ENCODE data around the gene CLEC4G.
"Not testable (repeated sequence)": the region's sequence is repeated elsewhere in the genome, so short reads cannot be mapped to it uniquely, and the experiment has no call there.

Gene CLEC4G

DNA sequence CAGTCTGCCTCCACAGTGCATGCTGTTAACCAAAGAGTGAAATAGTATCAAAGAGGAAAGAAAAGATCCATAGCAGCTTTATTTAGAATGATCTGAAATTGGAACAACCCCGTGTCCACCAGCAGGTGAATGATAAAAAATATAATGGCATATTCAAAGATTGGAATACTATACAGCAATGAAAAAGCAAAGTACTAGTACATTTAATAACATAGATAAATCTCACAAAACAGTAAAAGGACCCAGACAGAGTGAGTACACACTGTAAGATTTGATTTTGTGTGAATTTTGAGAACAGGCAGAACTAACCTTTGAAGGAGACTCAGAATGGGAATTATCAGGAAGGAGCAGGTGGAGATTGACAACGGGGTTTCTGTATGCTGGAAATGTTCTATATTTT is 16.3 kb upstream of the CLEC4G start:
- CTCF ChIA-PET: interaction anchor here (0.9 to 1.9 kb wide), 3 partner anchors 13 to 53 kb away, joined by 3 to 7 read pairs (median 4); partner anchors contain the start of gene CLEC4M
- no peak overlapping the region for H3K4me3 ChIP-seq (ENCODE audit: control insufficient read depth in 1 of 7, extremely low read depth in 1 of 7, insufficient read depth in 4 of 7, low read depth in 2 of 7, low read length in 6 of 7)
- no peak overlapping the region for H3K27ac ChIP-seq (ENCODE audit: insufficient read depth in 1 of 2, low read depth in 1 of 2, low read length in 2 of 2, poor library complexity in 1 of 2, severe bottlenecking in 2 of 2)
- no peaks in the 10 kb centered on the region for H3K36me3 ChIP-seq (ENCODE audit: control insufficient read depth in 4 of 4, insufficient read depth in 4 of 4, low read length in 3 of 4)
- DNase-seq: no peak
- peaks cover 0 to 2% (median 0%) of the 10 kb centered on the region in 5 experiments for H3K27me3 ChIP-seq (replicated peaks in 2 of 5; ENCODE audit: control insufficient read depth in 4 of 5, insufficient read depth in 5 of 5, low read length in 4 of 5)
- POLR2A ChIA-PET: no interaction called here
- WGBS (ENCODE audit: insufficient coverage): no CpG with 5 or more reads among the region's 2 CpGs
- no peaks in the 10 kb centered on the region for H3K4me1 ChIP-seq (ENCODE audit: control extremely low read depth in 1 of 4, control insufficient read depth in 4 of 4, insufficient read depth in 4 of 4, low read length in 3 of 4)
- no peaks in the 10 kb centered on the region for H3K9me3 ChIP-seq (ENCODE audit: control extremely low read depth in 1 of 5, control insufficient read depth in 4 of 5, insufficient read depth in 2 of 5, low read depth in 1 of 5, low read length in 4 of 5)

DNA sequence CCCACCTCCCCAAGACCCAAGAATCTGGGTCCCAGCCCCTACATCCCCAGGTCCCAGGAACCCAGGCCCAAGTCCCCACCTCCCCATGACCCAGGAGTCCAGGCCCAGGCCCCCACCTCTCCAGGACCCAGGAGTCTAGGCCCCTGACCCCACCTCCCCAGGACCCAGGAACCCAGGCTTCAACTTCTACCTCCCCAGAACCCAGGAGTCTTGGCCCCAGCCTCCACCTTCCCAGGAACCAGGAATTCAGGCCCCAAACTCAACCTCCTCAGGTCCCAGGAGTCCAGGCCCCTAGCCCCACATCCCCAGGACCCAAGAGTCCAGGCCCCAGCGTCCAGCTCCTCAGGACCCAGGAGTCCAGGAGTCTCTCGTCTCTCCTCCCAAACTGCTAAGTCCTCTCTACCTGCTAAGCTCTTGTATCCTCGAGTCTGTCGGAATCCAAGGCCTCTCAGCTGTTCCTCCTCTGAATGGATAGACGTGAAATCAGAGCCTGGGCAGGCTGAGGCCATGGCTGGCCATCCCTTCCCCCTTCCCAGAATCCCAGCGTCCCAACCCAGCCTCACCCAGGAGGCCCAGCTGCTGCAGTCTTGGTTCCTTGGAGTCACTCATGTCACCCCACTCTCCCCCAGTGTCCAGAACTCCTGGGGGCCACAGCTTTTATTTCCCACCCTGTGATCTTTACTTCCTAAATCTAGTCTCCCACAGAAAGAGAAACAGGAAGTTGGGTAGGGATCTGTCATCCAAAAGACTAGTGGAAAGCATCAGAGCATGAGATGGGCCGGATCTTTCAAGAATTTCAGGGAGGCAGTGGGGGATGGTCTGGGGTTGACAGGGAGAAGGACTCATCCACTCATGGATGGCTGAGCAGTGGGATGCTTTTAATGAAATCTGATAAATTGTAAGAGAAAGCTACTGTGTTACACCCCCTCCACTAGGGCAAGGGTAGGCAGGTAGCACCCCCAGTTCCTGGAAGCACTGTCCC is 15.3 kb upstream of the CLEC4G start, which contains the start of gene CD209:
CD209 (minus strand) TSS at position 632 of the 982 bp plus-strand sequence; CDS start at position 609, 23 bp downstream.
- Histone ChIP-seq H3K27me3 (replicated peaks in 2 of 5; ENCODE audit: control insufficient read depth in 4 of 5, insufficient read depth in 5 of 5, low read length in 4 of 5) (peaks cover 0 to 4% (median 2%) of the 10 kb centered on the region in 5 experiments), H3K36me3 (ENCODE audit: control insufficient read depth in 4 of 4, insufficient read depth in 4 of 4, low read length in 3 of 4) (no peaks in the 10 kb centered on the region), H3K4me1 (ENCODE audit: control extremely low read depth in 1 of 4, control insufficient read depth in 4 of 4, insufficient read depth in 4 of 4, low read length in 3 of 4) (no peaks in the 10 kb centered on the region), H3K9me3 (ENCODE audit: control extremely low read depth in 1 of 5, control insufficient read depth in 4 of 5, insufficient read depth in 2 of 5, low read depth in 1 of 5, low read length in 4 of 5) (no peaks in the 10 kb centered on the region), H3K4me3 (ENCODE audit: control insufficient read depth in 1 of 7, extremely low read depth in 1 of 7, insufficient read depth in 4 of 7, low read depth in 2 of 7, low read length in 6 of 7) (no peak within 1 kb of the TSS), H3K27ac (ENCODE audit: insufficient read depth in 1 of 2, low read depth in 1 of 2, low read length in 2 of 2, poor library complexity in 1 of 2, severe bottlenecking in 2 of 2) (no peak within 1 kb of the TSS)
- DNase-seq: no peak
- POLR2A ChIA-PET: interaction anchor here (0.6 kb wide), 1 partner anchor 31 kb away, joined by 9 read pairs; no protein-coding TSS in a partner anchor
- 92% methylated on average over 7 of the region's 7 CpGs for WGBS (ENCODE audit: insufficient coverage)
- CTCF ChIA-PET: interaction anchor here (0.9 to 1.9 kb wide), 3 partner anchors 12 to 54 kb away, joined by 3 to 7 read pairs (median 4); partner anchors contain the start of gene CLEC4M

DNA sequence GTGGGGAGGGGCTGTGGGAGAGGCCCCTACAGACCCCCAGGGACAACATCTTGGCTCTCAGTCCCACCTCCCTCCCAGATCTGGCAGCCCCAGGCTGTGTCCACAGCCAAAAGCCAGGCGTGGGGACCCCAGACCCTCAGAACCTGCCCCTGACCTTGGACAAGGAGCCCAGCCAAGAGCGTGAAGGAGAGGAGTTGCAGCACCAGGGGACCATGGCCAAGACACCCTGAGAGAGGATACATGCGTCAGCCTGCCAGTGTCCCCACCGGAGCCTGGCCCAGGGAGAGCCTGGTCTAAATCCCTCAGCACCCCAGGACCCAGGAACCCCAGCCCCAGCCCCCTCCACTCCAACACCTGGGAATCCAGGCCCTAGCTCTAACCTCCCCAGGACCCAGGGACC is 14.4 kb upstream of the CLEC4G start:
- CTCF ChIA-PET; POLR2A ChIA-PET; DNase-seq; H3K27ac ChIP-seq (ENCODE audit: insufficient read depth in 1 of 2, low read depth in 1 of 2, low read length in 2 of 2, poor library complexity in 1 of 2, severe bottlenecking in 2 of 2); H3K4me1 ChIP-seq (ENCODE audit: control extremely low read depth in 1 of 4, control insufficient read depth in 4 of 4, insufficient read depth in 4 of 4, low read length in 3 of 4); H3K4me3 ChIP-seq (ENCODE audit: control insufficient read depth in 1 of 7, extremely low read depth in 1 of 7, insufficient read depth in 4 of 7, low read depth in 2 of 7, low read length in 6 of 7); H3K9me3 ChIP-seq (ENCODE audit: control extremely low read depth in 1 of 5, control insufficient read depth in 4 of 5, insufficient read depth in 2 of 5, low read depth in 1 of 5, low read length in 4 of 5); H3K36me3 ChIP-seq (ENCODE audit: control insufficient read depth in 4 of 4, insufficient read depth in 4 of 4, low read length in 3 of 4); H3K27me3 ChIP-seq (replicated peaks in 2 of 5; ENCODE audit: control insufficient read depth in 4 of 5, insufficient read depth in 5 of 5, low read length in 4 of 5): not testable (repeated sequence)
- WGBS (ENCODE audit: insufficient coverage): 94% methylated on average over 3 of the region's 4 CpGs

DNA sequence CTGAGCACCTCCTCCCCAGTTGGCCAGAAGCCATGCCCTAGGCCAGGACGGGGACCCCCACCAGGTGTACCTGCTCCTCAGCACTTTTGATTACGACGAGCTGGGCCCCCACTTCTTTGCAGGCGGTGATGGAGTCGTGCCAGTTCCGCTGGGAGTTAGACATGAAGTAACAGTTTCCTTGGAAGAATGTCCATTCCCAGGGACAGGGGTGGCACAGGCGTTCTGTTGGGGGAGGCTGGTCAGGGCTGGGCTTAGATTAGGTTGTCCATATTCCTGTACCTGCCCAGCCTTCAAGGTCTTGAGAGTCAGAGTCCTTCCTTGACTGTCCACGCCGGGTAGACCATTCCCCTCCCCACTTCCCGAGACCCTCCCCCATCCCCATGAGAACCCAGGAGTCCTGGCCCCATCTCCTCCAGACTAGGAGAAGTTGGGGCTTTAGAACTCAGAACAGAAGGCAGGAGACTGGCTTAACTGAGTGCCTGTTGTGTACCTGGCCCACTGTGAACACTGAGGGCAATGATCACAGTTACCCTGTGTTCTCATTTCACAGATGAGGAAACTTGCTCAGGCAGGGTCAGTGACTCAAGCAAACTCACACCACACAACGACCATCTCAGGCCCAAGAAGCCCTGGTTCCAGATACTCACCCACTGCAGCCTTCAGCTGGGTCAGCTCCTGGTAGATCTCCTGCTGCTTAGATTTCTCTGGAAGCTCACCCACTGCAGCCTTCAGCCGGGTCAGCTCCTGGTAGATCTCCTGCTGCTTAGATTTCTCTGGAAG is 13.2 kb upstream of the CLEC4G start:
- ChIA-PET CTCF (interaction anchor here (0.7 kb wide), 1 partner anchor 64 kb away, joined by 3 read pairs; the partner anchor contains the start of gene TRAPPC5), POLR2A (interaction anchor here (0.6 kb wide), 1 partner anchor 34 kb away, joined by 6 read pairs; no protein-coding TSS in a partner anchor)
- no peak for DNase-seq
- Histone ChIP-seq H3K27me3 (replicated peaks in 2 of 5; ENCODE audit: control insufficient read depth in 4 of 5, insufficient read depth in 5 of 5, low read length in 4 of 5) (peaks cover 0 to 5% (median 2%) of the 10 kb centered on the region in 5 experiments), H3K4me3 (ENCODE audit: control insufficient read depth in 1 of 7, extremely low read depth in 1 of 7, insufficient read depth in 4 of 7, low read depth in 2 of 7, low read length in 6 of 7) (no peak overlapping the region), H3K36me3 (ENCODE audit: control insufficient read depth in 4 of 4, insufficient read depth in 4 of 4, low read length in 3 of 4) (no peaks in the 10 kb centered on the region), H3K4me1 (ENCODE audit: control extremely low read depth in 1 of 4, control insufficient read depth in 4 of 4, insufficient read depth in 4 of 4, low read length in 3 of 4) (no peaks in the 10 kb centered on the region), H3K9me3 (ENCODE audit: control extremely low read depth in 1 of 5, control insufficient read depth in 4 of 5, insufficient read depth in 2 of 5, low read depth in 1 of 5, low read length in 4 of 5) (no peaks in the 10 kb centered on the region), H3K27ac (ENCODE audit: insufficient read depth in 1 of 2, low read depth in 1 of 2, low read length in 2 of 2, poor library complexity in 1 of 2, severe bottlenecking in 2 of 2) (no peak overlapping the region)
- WGBS (ENCODE audit: insufficient coverage): 89% methylated on average over 11 of the region's 12 CpGs

DNA sequence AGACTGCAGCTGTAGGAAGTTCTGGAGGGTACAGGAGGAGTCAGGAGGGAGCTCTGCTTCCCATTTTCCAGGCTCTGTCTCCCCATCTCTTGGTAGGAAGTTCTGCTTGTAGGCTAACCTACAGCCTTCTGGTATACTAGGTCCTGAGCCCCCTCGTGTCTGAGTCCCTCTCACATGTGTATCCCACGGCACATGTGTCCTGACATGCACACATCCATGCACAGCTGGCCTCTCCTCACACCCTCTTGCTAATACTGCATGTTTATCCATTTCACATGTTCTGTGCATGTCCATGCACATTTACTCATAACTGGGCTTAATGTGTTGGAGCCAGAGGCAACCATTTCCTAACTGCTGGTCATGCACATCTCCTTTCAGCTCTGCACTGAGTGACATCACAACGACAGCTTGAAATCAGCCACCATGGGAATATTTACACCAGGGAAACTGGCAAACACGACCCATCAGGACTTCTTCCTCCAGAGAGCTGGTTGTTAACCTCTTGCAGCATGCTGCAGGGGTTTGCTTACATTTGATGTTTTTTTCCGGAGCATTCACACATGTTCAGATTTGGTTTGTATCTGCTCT is 12.4 kb upstream of the CLEC4G start:
- Histone ChIP-seq H3K36me3 (ENCODE audit: control insufficient read depth in 4 of 4, insufficient read depth in 4 of 4, low read length in 3 of 4) (no peaks in the 10 kb centered on the region), H3K9me3 (ENCODE audit: control extremely low read depth in 1 of 5, control insufficient read depth in 4 of 5, insufficient read depth in 2 of 5, low read depth in 1 of 5, low read length in 4 of 5) (no peaks in the 10 kb centered on the region), H3K27ac (ENCODE audit: insufficient read depth in 1 of 2, low read depth in 1 of 2, low read length in 2 of 2, poor library complexity in 1 of 2, severe bottlenecking in 2 of 2) (no peak overlapping the region), H3K4me3 (ENCODE audit: control insufficient read depth in 1 of 7, extremely low read depth in 1 of 7, insufficient read depth in 4 of 7, low read depth in 2 of 7, low read length in 6 of 7) (no peak overlapping the region), H3K4me1 (ENCODE audit: control extremely low read depth in 1 of 4, control insufficient read depth in 4 of 4, insufficient read depth in 4 of 4, low read length in 3 of 4) (no peaks in the 10 kb centered on the region), H3K27me3 (replicated peaks in 2 of 5; ENCODE audit: control insufficient read depth in 4 of 5, insufficient read depth in 5 of 5, low read length in 4 of 5) (peaks cover 0 to 9% (median 2%) of the 10 kb centered on the region in 5 experiments)
- WGBS (ENCODE audit: insufficient coverage): 88% methylated on average over 5 of the region's 5 CpGs
- ChIA-PET CTCF (interaction anchor here (0.7 to 1.1 kb wide), 2 partner anchors 63 to 64 kb away, joined by 3 to 4 read pairs; partner anchors contain the start of gene TRAPPC5), POLR2A (no interaction called here)
- DNase-seq: no peak

DNA sequence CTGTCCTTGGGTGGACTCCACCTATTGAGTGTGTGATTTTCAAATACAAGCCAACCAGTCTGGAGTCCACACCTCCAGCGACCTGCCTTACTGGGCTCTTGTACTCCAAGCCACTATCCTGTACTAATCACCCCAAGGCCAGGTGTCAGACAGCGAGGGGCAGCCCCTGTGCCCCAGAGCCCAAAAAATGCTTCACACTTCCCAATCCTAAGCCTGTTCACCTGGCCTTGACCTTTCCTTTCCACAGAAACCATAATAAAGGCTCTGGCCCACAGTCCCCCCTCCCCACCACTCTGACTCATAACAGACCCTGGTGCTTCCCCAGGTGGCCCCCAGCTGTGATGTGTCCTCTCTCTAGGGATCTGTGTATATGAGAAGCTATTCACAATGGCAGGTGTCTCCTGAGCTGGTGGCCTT is 11.5 kb upstream of the CLEC4G start:
- POLR2A ChIA-PET: no interaction called here
- no peak for DNase-seq
- Histone ChIP-seq H3K4me3 (ENCODE audit: control insufficient read depth in 1 of 7, extremely low read depth in 1 of 7, insufficient read depth in 4 of 7, low read depth in 2 of 7, low read length in 6 of 7) (no peak overlapping the region), H3K4me1 (ENCODE audit: control extremely low read depth in 1 of 4, control insufficient read depth in 4 of 4, insufficient read depth in 4 of 4, low read length in 3 of 4) (no peaks in the 10 kb centered on the region), H3K27ac (ENCODE audit: insufficient read depth in 1 of 2, low read depth in 1 of 2, low read length in 2 of 2, poor library complexity in 1 of 2, severe bottlenecking in 2 of 2) (no peak overlapping the region), H3K9me3 (ENCODE audit: control extremely low read depth in 1 of 5, control insufficient read depth in 4 of 5, insufficient read depth in 2 of 5, low read depth in 1 of 5, low read length in 4 of 5) (no peaks in the 10 kb centered on the region), H3K36me3 (ENCODE audit: control insufficient read depth in 4 of 4, insufficient read depth in 4 of 4, low read length in 3 of 4) (no peaks in the 10 kb centered on the region), H3K27me3 (replicated peaks in 2 of 5; ENCODE audit: control insufficient read depth in 4 of 5, insufficient read depth in 5 of 5, low read length in 4 of 5) (peaks cover 0 to 11% (median 2%) of the 10 kb centered on the region in 5 experiments)
- WGBS (ENCODE audit: insufficient coverage): 86% methylated on average over 2 of the region's 2 CpGs
- CTCF ChIA-PET: interaction anchor here (1.1 kb wide), 1 partner anchor 63 kb away, joined by 4 read pairs; the partner anchor contains the start of gene TRAPPC5
